NCI-H146 treated with DMSO at 0.1 percent for 48 hours (cell line): ENCODE measurements around the gene CREB3.
A peak's percentile ranks its signal among the peaks of the same experiment; 100 is the strongest.

ENCODE experiments used
- DNase-seq: peaks from one replicate; lab custom pipeline; 2025; ENCODE audit not compliant: unreplicated experiment; lab: John Stamatoyannopoulos, UW

The CREB3 gene

DNA sequence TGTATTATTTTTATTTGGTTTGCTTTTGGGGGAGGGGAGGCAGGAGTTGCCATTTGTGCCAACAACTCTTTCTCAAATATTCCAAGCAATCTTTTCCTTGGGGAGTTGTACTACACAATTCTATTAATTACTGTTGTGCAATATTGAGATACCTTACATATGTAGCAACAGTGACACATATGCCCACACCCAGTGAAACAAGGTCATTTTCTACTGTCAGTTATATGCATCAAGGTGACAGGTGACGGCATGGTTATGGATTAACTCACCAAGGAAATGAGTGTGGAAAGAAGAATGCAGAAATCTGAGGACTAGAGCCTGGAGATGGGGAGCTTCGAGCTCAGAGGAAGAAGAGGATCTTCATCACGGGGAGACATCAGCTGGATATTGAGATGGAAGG, 39.5 kb downstream of the CREB3 start:
- DNase-seq, result no peak

DNA sequence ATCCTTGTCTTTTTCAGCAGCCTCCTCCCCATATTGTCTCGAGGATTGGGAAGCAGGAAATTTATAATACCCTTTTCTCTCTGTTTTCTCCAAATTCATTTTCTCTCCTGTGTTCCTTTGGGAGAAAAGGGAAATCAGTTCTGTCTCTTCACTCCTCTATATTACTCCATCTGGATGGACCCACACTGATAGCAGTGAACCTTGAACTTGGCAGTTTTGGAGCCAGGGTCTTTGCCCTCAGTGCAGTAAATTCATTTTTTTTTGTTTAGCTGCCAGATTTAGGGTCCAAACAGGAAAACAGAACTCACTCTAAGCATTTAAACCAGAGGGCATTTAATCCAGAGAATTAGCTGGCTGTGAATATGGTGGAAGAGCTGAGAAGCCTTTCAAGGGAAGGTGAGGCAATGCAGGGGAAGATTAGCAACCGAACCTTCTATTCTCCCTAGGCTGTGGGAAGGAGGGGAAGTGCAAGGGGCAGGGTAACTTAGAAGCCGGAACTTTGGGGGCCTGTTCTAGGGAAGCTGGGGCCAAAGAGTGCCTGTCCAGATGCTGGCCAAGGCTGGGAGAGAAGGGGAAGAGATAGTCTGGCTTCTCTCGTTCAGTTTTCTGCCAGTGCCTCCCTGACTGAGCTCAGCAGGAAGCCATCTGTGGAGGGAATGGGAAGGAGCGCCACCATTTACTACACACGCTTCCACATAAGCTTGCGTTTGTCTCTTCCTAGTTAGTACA, 42.6 kb downstream of the CREB3 start:
- peak; percentile 61 for DNase-seq

DNA sequence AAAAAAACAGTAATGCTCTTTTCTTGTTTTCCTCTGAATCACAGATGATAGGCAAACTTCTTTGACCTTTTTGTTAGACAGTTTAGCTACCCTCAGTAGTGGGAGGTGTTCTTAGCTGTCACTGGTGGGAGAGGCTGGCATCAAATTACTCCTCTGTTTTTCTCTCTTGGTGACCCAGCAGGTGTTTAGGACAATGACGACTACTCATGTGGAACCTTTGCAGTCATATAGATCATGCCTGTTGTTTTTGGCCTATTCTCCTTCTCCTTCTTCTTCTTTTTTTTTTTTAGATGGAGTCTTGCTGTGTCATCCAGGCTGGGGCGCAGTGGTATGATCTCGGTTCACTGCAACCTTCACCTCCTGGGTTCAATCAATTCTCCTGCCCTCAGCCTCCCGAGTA, 43.6 kb downstream of the CREB3 start:
- peak; percentile 98 for DNase-seq

- DNase-seq, result no peak
Observed at GRCh38 chr9:35778496-35778895, 46.0 kb downstream of the CREB3 start.

- DNase-seq, result no peak
Observed at GRCh38 chr9:35781066-35781465, 48.6 kb downstream of the CREB3 start.

DNA sequence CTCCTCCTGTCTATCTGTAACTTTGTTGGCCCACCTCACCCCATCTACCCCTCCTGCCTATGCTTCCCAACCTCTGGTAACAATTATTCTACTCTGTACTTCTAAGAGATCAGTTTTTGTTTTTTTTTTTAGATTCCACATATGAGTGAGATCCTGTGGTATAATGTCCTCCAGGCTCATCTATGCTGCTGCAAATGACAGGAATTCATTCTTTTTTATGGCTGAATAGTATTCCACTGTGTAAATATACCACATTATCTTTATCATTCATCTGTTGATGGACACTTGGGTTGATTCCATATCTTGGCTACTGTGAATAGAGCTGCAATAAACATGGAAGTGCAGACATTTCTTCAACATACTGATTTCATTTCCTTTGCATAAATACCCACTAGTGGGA, 51.0 kb downstream of the CREB3 start:
- DNase-seq, result no peak
